K562 (cell line): ENCODE results near the gene MANBA. TPM values are rescaled to one million over a fixed set of nuclear protein-coding genes. Genes with fewer than 3 reads are reported as not detected.

Source experiments
- ATAC-seq: fragments of 200-7000 bp; cut with Tn5 transposase; 3 replicates; pipeline ENCODE4 v1.9.1; 2020; ENCODE audit warnings: moderate library complexity
- BruUV-seq: library from RNA; stranded (reverse); fragments of 400-500 nt; replicated peaks from 2 replicates; lab custom pipeline; 2021; lab: Mats Ljungman, UMichigan
- CTCF ChIA-PET: fragments of 300-600 bp; formaldehyde crosslinking; extraction: SDS; loops from one replicate; lab custom pipeline; 2021; ENCODE audit warnings: low intra/inter-chr PET ratio; lab: Yijun Ruan, JAX
- POLR2A ChIA-PET: fragments of 300-600, 350-650 bp; sonication (Branson Sonifier 250); formaldehyde crosslinking; extraction: SDS; loops from one replicate; lab custom pipeline; 2021; ENCODE audit warnings: antibody characterized with exemption, inconsistent platforms; lab: Yijun Ruan, JAX
- DNase-seq, 4 experiments: peaks; one replicate each; pipeline versions ENCODE4 v3.0.0 to v3.0.0-alpha.2; 2011 to 2018; ENCODE audit warnings: low spot score in 3 of 4, mixed read lengths in 3 of 4; ENCODE audit errors: extremely low read depth in 1 of 4
- FAIRE-seq: peaks from 2 replicates; lab custom pipeline; 2011; peaks lifted over from hg19 to GRCh38; lab: Jason Lieb, UNC
- H2AFZ ChIP-seq: 2 replicates; pipeline ENCODE4 v1.6.0; 2011; ENCODE audit warnings: low read depth, low read length, control low read depth, inconsistent platforms
- H3K27ac ChIP-seq: fragments of 200-600 bp; 3 replicates; pipeline ENCODE4 v1.8.0; 2011; ENCODE audit warnings: low read depth, mild to moderate bottlenecking, control low read depth, inconsistent platforms, low read length, moderate library complexity, mixed read lengths; ENCODE audit errors: extremely low read depth
- H3K27me3 ChIP-seq, 2 experiments: fragments of 300-600 bp in 1 of 2; 2 replicates in 1 of 2; 3 replicates in 1 of 2; pipeline versions ENCODE4 v1.6.0 to v1.8.0; 2011; ENCODE audit warnings: inconsistent platforms in 2 of 2, low read length in 2 of 2, mild to moderate bottlenecking in 1 of 2, mixed read lengths in 1 of 2, moderate library complexity in 1 of 2; ENCODE audit not compliant: control insufficient read depth in 2 of 2, insufficient read depth in 2 of 2
- H3K36me3 ChIP-seq: fragments of 300-600 bp; 3 replicates; pipeline ENCODE4 v1.8.0; 2011; ENCODE audit warnings: mild to moderate bottlenecking, low read length, inconsistent platforms; ENCODE audit not compliant: control insufficient read depth, insufficient read depth
- H3K4me1 ChIP-seq, 2 experiments: fragments of 200-600 bp in 1 of 2; replicated peaks in 1 of 2; 2 replicates in 1 of 2; 3 replicates in 1 of 2; pipeline versions ENCODE4 v1.5.1 to v1.8.0; 2011; ENCODE audit warnings: inconsistent platforms in 2 of 2, low read length in 2 of 2, mild to moderate bottlenecking in 1 of 2, mixed read lengths in 1 of 2, moderate library complexity in 1 of 2; ENCODE audit not compliant: control insufficient read depth in 2 of 2, insufficient read depth in 2 of 2
- H3K4me2 ChIP-seq: 2 replicates; pipeline ENCODE4 v1.6.1; 2011; ENCODE audit warnings: low read length, control low read depth, inconsistent platforms, mixed read lengths; ENCODE audit not compliant: insufficient read depth
- H3K4me3 ChIP-seq: fragments of 200-600 bp; sonication (generic), shearing (Covaris generic); 2 replicates; pipeline ENCODE4 v1.5.1; 2016; ENCODE audit warnings: control low read depth, inconsistent platforms
- H3K79me2 ChIP-seq: fragments of 200-600 bp; 3 replicates; pipeline ENCODE4 v1.8.0; 2011; ENCODE audit warnings: low read length, inconsistent platforms; ENCODE audit not compliant: control insufficient read depth, insufficient read depth
- H3K9ac ChIP-seq, 2 experiments: 2 replicates each; pipeline versions ENCODE4 v1.6.0 to v1.6.1; 2011; ENCODE audit warnings: low read depth in 2 of 2, low read length in 2 of 2, control low read depth in 1 of 2, inconsistent platforms in 1 of 2, mild to moderate bottlenecking in 1 of 2, mixed read lengths in 1 of 2; ENCODE audit not compliant: insufficient read depth in 1 of 2
- H3K9me1 ChIP-seq: one replicate; pipeline ENCODE4 v1.6.0; 2011; ENCODE audit warnings: inconsistent platforms, mild to moderate bottlenecking, low read length, moderate library complexity; ENCODE audit not compliant: control insufficient read depth, insufficient read depth
- H3K9me3 ChIP-seq: replicated peaks from 2 replicates; pipeline ENCODE4 v1.5.1; 2011; ENCODE audit warnings: low read depth, low read length, inconsistent platforms; ENCODE audit not compliant: control insufficient read depth, insufficient read depth
- H4K20me1 ChIP-seq: replicated peaks from 2 replicates; pipeline ENCODE4 v1.6.1; 2011; ENCODE audit warnings: low read length, inconsistent platforms, mixed read lengths; ENCODE audit not compliant: control insufficient read depth, insufficient read depth
- WGBS: fragments of 100-300 bp; shearing (Covaris generic); methylation state at CpG from one replicate; pipeline ENCODE4 v1.1.6; 2016; ENCODE audit warnings: low coverage, mixed read lengths; ENCODE audit not compliant: insufficient coverage; ENCODE audit errors: missing lambda C conversion rate; 5-methylcytosine and 5-hydroxymethylcytosine counted together
- in situ Hi-C: fragments of 300-500 bp; cut with MboI; formaldehyde crosslinking; loops from 4 replicates; pipeline ENCODE4 v1.15.0; 2018; ENCODE audit warnings: inconsistent platforms, mixed read lengths
- intact Hi-C: fragments of 100-400 bp; cut with micrococcal nuclease; formaldehyde crosslinking; loops from 2 replicates; pipeline ENCODE4 v1.14.2; 2022
- polyA plus RNA-seq, 8 experiments: library from polyadenylated mRNA; depleted of rRNA in 4 of 8; stranded (reverse) in 5 of 8; unstranded in 3 of 8; fragments of >200 nt; fragmentation: Nextera tagmentation in 2 of 8; fragmentation: Illumina TruSeq in 1 of 8; extraction: Ambion mirVana in 2 of 8; extraction: Trizol in 1 of 8; gene quantifications; 2 replicates each; pipeline versions ENCODE4 v1.2.1 to v1.2.3, GENCODE V29; 2011 to 2014; ENCODE audit warnings: inconsistent platforms in 1 of 8, missing spikeins in 1 of 8
- total RNA-seq, 7 experiments: library from RNA; depleted of rRNA in 6 of 7; stranded (reverse); fragments of >200 nt in 6 of 7; fragmentation: Illumina TruSeq in 2 of 7; extraction: Trizol in 2 of 7; gene quantifications; 2 replicates each; pipeline versions ENCODE4 v1.2.1 to v1.2.3, GENCODE V29; 2011 to 2021; ENCODE audit warnings: low replicate concordance in 1 of 7
- TF ChIP-seq, protein P1 (sequence below): fragments of 450-650 bp; IDR thresholded peaks from 2 replicates; pipeline ENCODE4 v1.6.1; 2016; ENCODE audit warnings: borderline replicate concordance
- TF ChIP-seq, protein P2 (sequence below): fragments of 150-350 bp; conservative IDR thresholded peaks from 2 replicates; pipeline ENCODE4 v1.6.1; 2014; ENCODE audit warnings: low read length

Gene MANBA
- total and polyA plus RNA-seq, 9 of the 15 experiments (the other 6 are each of a cell fraction or from before 2014, with no cell fraction given) = 1.8 to 12.9 (median 7.7) TPM

DNA sequence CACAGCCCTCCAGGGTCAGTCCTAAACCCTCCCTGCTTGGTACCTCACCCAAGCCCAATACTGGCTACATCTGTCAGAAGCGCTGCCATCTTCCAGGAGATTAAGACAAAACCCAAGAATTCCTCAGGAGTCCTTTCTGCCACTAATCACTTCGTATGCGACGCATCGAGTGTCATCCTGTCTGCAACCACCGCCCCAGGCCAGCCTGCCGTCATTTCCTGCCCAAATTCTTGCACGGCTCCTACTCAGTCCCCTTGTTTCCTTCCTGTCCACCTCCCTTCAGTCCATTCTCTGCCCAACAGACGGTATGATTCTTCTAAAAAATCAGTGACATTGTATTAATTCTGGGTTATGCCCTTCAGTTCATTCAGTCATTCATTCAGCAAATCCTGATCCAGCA lies 146.0 kb downstream of the MANBA start:
- in situ Hi-C loops (loop anchor here (25.0 kb wide), 1 partner anchor 1322 kb away; no protein-coding TSS in a partner anchor), intact Hi-C loops (loop anchor here (10.0 kb wide), 1 partner anchor 1270 kb away; the partner anchor contains the start of gene PPP3CA)
- Histone ChIP-seq H3K79me2 (no peaks in the 10 kb centered on the region), H3K9ac (no peak overlapping the region), H3K27ac (no peak overlapping the region), H3K4me1 (no peaks in the 10 kb centered on the region), H4K20me1 (no peaks in the 10 kb centered on the region), H3K36me3 (peaks cover 30% of the 10 kb centered on the region; the same call in 2 of the 3 replicates), H3K4me3 (no peak overlapping the region), H3K4me2 (no peak overlapping the region), H3K9me3 (no peaks in the 10 kb centered on the region), H3K27me3 (no peaks in the 10 kb centered on the region), H2AFZ (no peak overlapping the region), H3K9me1 (no peaks in the 10 kb centered on the region)
- DNase-seq = no peak
- POLR2A ChIA-PET = no interaction called here
- no peak for FAIRE-seq
- ATAC-seq = no peak
- 76% methylated on average over 9 of the region's 9 CpGs for WGBS
- BruUV-seq = no TSS peak
- CTCF ChIA-PET = no interaction called here
- TF ChIP-seq, protein P1, sequence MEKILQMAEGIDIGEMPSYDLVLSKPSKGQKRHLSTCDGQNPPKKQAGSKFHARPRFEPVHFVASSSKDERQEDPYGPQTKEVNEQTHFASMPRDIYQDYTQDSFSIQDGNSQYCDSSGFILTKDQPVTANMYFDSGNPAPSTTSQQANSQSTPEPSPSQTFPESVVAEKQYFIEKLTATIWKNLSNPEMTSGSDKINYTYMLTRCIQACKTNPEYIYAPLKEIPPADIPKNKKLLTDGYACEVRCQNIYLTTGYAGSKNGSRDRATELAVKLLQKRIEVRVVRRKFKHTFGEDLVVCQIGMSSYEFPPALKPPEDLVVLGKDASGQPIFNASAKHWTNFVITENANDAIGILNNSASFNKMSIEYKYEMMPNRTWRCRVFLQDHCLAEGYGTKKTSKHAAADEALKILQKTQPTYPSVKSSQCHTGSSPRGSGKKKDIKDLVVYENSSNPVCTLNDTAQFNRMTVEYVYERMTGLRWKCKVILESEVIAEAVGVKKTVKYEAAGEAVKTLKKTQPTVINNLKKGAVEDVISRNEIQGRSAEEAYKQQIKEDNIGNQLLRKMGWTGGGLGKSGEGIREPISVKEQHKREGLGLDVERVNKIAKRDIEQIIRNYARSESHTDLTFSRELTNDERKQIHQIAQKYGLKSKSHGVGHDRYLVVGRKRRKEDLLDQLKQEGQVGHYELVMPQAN = no peak
- TF ChIP-seq, protein P2, sequence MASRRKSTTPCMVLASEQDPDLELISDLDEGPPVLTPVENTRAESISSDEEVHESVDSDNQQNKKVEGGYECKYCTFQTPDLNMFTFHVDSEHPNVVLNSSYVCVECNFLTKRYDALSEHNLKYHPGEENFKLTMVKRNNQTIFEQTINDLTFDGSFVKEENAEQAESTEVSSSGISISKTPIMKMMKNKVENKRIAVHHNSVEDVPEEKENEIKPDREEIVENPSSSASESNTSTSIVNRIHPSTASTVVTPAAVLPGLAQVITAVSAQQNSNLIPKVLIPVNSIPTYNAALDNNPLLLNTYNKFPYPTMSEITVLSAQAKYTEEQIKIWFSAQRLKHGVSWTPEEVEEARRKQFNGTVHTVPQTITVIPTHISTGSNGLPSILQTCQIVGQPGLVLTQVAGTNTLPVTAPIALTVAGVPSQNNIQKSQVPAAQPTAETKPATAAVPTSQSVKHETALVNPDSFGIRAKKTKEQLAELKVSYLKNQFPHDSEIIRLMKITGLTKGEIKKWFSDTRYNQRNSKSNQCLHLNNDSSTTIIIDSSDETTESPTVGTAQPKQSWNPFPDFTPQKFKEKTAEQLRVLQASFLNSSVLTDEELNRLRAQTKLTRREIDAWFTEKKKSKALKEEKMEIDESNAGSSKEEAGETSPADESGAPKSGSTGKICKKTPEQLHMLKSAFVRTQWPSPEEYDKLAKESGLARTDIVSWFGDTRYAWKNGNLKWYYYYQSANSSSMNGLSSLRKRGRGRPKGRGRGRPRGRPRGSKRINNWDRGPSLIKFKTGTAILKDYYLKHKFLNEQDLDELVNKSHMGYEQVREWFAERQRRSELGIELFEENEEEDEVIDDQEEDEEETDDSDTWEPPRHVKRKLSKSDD = no peak
